GM12865 (cell line): Measurements from ENCODE around the gene C6orf47.

Source experiments
- DNase-seq: peaks from one replicate; pipeline ENCODE4 v3.0.0; 2010; ENCODE audit warnings: low read depth
- H3K4me3 ChIP-seq: 2 replicates; pipeline ENCODE4 v1.5.1; 2011; ENCODE audit warnings: mild to moderate bottlenecking, low read depth, low read length, control low read depth
- TF ChIP-seq, protein P1 (sequence below): IDR thresholded peaks from 2 replicates; pipeline ENCODE4 v1.5.1; 2011; ENCODE audit warnings: low read length, control low read depth, low read depth, inconsistent platforms; ENCODE audit not compliant: insufficient read depth; ENCODE audit errors: missing control alignments

The C6orf47 gene

GRCh38 chr6:31702405-31702818 lies 41.8 kb upstream of the C6orf47 start:
- H3K4me3 ChIP-seq: peak overlapping the region; percentile 85
- DNase-seq: no peak
- TF ChIP-seq, protein P1, sequence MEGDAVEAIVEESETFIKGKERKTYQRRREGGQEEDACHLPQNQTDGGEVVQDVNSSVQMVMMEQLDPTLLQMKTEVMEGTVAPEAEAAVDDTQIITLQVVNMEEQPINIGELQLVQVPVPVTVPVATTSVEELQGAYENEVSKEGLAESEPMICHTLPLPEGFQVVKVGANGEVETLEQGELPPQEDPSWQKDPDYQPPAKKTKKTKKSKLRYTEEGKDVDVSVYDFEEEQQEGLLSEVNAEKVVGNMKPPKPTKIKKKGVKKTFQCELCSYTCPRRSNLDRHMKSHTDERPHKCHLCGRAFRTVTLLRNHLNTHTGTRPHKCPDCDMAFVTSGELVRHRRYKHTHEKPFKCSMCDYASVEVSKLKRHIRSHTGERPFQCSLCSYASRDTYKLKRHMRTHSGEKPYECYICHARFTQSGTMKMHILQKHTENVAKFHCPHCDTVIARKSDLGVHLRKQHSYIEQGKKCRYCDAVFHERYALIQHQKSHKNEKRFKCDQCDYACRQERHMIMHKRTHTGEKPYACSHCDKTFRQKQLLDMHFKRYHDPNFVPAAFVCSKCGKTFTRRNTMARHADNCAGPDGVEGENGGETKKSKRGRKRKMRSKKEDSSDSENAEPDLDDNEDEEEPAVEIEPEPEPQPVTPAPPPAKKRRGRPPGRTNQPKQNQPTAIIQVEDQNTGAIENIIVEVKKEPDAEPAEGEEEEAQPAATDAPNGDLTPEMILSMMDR: no peak

GRCh38 chr6:31701666-31702404 lies 41.3 kb upstream of the C6orf47 start:
- no peak for DNase-seq
- H3K4me3 ChIP-seq: peak overlapping the region; percentile 85
- TF ChIP-seq, protein P1: no peak

DNA sequence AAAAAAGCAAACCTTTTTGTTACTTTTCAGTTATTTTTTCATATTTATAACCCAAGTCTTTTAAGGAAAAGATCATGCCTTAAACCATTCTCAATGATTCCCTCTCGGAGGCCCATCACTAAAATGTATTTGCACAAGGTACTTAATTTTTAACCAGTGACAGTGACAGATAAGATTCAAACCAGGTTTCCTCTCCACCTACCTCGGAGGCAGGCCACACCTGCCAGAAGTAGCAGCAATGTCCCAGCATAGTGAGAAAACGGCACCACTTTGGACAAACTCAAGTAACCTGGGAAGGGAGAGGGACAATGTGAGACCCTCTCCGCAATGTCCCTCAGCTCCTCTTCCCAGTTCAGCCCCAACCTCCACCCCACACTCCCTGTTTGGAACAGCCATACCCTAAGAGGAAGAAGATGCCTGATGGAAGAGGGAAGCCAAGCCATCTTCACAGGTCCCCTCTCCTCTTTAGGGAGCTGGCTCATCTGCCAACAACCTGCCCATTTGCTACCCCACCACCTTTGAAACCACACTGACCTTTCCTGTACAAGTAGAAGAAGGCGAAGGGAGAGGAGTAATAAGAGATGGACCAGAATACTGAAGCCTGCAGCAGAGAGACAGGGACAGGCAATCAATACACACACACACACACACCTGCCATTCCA lies 40.3 kb upstream of the C6orf47 start:
- no peak for DNase-seq
- TF ChIP-seq, protein P1: no peak
- H3K4me3 ChIP-seq: no peak overlapping the region

GRCh38 chr6:31697555-31697954 lies 37.0 kb upstream of the C6orf47 start:
- TF ChIP-seq, protein P1: no peak
- no peak for DNase-seq
- H3K4me3 ChIP-seq: no peak overlapping the region

DNA sequence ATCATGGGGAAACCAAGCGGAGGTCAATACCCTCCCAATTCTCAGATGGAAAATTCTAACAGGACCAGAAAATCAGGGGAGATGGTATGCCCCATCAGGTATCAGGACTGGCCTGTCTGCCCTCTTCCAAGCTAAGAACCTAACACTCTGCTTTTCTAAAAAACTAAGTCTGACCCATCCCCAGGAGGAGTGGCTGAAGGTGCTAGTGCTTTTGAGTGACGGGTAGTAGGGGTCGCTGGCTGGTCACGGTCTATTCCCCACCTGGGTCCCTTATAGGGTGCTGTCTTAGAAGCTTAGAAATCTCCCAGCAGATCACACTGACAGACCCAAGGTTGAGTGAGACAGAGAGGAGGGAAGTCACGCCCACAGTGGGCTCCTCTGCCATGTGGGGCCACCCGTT lies 33.0 kb upstream of the C6orf47 start:
- H3K4me3 ChIP-seq: no peak overlapping the region
- DNase-seq: no peak
- TF ChIP-seq, protein P1: no peak

DNA sequence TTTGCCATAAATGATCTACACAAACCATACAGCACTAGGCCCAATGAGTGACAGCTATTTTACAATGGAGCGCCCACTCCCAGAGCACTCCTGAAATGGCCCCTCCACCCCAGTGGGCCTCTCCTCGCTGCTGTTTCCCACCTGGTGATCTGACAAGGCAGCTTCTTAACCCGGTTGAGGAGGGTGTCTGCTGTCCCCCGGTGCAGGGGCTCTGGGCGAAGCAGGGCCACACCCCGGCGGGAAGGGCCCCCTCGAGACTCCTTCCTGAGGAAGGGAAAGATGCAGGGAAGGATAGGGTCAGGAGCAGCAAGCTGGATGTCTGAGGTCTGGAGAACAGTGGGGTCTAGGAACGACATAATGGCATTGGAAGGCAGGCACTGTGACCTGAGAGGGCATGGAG lies 32.3 kb upstream of the C6orf47 start:
- no peak for DNase-seq
- H3K4me3 ChIP-seq: no peak overlapping the region
- TF ChIP-seq, protein P1: no peak
